Mesenchymal stem cell (in vitro differentiated cells and primary cell): Measurements from ENCODE around the gene PDCD11. TPM values are rescaled to one million over a fixed set of nuclear protein-coding genes. Genes with fewer than 3 reads are reported as not detected.

Source experiments
- DNase-seq: peaks from one replicate; pipeline ENCODE4 v3.0.0-alpha.2; 2013
- H2AFZ ChIP-seq: one replicate; pipeline ENCODE4 v1.6.1; 2013; ENCODE audit warnings: low read depth, mild to moderate bottlenecking, control low read depth, inconsistent platforms, low read length, moderate library complexity
- H2AK5ac ChIP-seq: 2 replicates; pipeline ENCODE4 v1.6.1; 2013; ENCODE audit warnings: low read length, moderate library complexity, mild to moderate bottlenecking, inconsistent platforms; ENCODE audit not compliant: severe bottlenecking
- H2BK120ac ChIP-seq: one replicate; pipeline ENCODE4 v1.6.1; 2013; ENCODE audit warnings: low read depth, mild to moderate bottlenecking, inconsistent platforms, low read length, moderate library complexity
- H2BK12ac ChIP-seq, 2 experiments: one replicate each; pipeline ENCODE4 v1.6.1; 2013; ENCODE audit warnings: inconsistent platforms in 2 of 2, low read length in 2 of 2, mild to moderate bottlenecking in 2 of 2, moderate library complexity in 2 of 2, control low read depth in 1 of 2
- H2BK15ac ChIP-seq: one replicate; pipeline ENCODE4 v1.6.1; 2013; ENCODE audit warnings: mild to moderate bottlenecking, low read depth, inconsistent platforms; ENCODE audit not compliant: poor library complexity, severe bottlenecking
- H2BK5ac ChIP-seq: 2 replicates; pipeline ENCODE4 v1.6.1; 2013; ENCODE audit warnings: low read depth, mild to moderate bottlenecking, low read length, control low read depth, inconsistent platforms; ENCODE audit not compliant: poor library complexity, severe bottlenecking
- H3K14ac ChIP-seq, 2 experiments: one replicate each; pipeline ENCODE4 v1.6.1; 2013; ENCODE audit warnings: inconsistent platforms in 2 of 2, low read length in 2 of 2, control low read depth in 1 of 2, mild to moderate bottlenecking in 1 of 2, moderate library complexity in 1 of 2
- H3K18ac ChIP-seq, 2 experiments: one replicate each; pipeline ENCODE4 v1.6.1; 2013; ENCODE audit warnings: inconsistent platforms in 2 of 2, low read length in 2 of 2, control low read depth in 1 of 2, low read depth in 1 of 2, mild to moderate bottlenecking in 1 of 2
- H3K23ac ChIP-seq, 2 experiments: one replicate each; pipeline ENCODE4 v1.6.1; 2013; ENCODE audit warnings: inconsistent platforms in 2 of 2, low read length in 2 of 2, mild to moderate bottlenecking in 2 of 2, moderate library complexity in 2 of 2, control low read depth in 1 of 2
- H3K27ac ChIP-seq: 2 replicates; pipeline ENCODE4 v1.5.1; 2013; ENCODE audit warnings: mild to moderate bottlenecking, moderate library complexity, low read length, control low read depth, inconsistent platforms; ENCODE audit not compliant: poor library complexity, severe bottlenecking
- H3K27me3 ChIP-seq, 2 experiments: 2 replicates each; pipeline versions ENCODE4 v1.6.1 to v1.7.0; 2013; ENCODE audit warnings: low read length in 2 of 2, mild to moderate bottlenecking in 2 of 2, moderate library complexity in 2 of 2, control low read depth in 1 of 2, inconsistent platforms in 1 of 2; ENCODE audit not compliant: control insufficient read depth in 1 of 2, insufficient read depth in 1 of 2
- H3K36me3 ChIP-seq, 2 experiments: 2 replicates each; pipeline versions ENCODE4 v1.6.1 to v1.7.0; 2013; ENCODE audit warnings: low read length in 2 of 2, control low read depth in 1 of 2, inconsistent platforms in 1 of 2, low read depth in 1 of 2, mild to moderate bottlenecking in 1 of 2; ENCODE audit not compliant: insufficient read depth in 2 of 2, control insufficient read depth in 1 of 2
- H3K4ac ChIP-seq, 2 experiments: one replicate each; pipeline ENCODE4 v1.6.1; 2013; ENCODE audit warnings: inconsistent platforms in 2 of 2, low read length in 2 of 2, mild to moderate bottlenecking in 2 of 2, moderate library complexity in 2 of 2, control low read depth in 1 of 2, low read depth in 1 of 2
- H3K4me1 ChIP-seq: 2 replicates; pipeline ENCODE4 v1.6.1; 2013; ENCODE audit warnings: low read depth, low read length, control low read depth; ENCODE audit not compliant: control insufficient read depth, insufficient read depth
- H3K4me2 ChIP-seq: 2 replicates; pipeline ENCODE4 v1.6.1; 2013; ENCODE audit warnings: low read length, mild to moderate bottlenecking, inconsistent platforms; ENCODE audit not compliant: poor library complexity, severe bottlenecking
- H3K4me3 ChIP-seq, 2 experiments: 2 replicates each; pipeline versions ENCODE4 v1.5.1 to v1.7.0; 2013; ENCODE audit warnings: low read length in 2 of 2, mild to moderate bottlenecking in 2 of 2, control low read depth in 1 of 2, low read depth in 1 of 2; ENCODE audit not compliant: insufficient read depth in 1 of 2
- H3K79me1 ChIP-seq: replicated peaks from 2 replicates; pipeline ENCODE4 v1.6.1; 2013; ENCODE audit warnings: mild to moderate bottlenecking, control low read depth, low read length, inconsistent platforms; ENCODE audit not compliant: poor library complexity, severe bottlenecking
- H3K9ac ChIP-seq: 2 replicates; pipeline ENCODE4 v1.7.0; 2013; ENCODE audit warnings: mild to moderate bottlenecking, low read length, moderate library complexity
- H3K9me3 ChIP-seq: 2 replicates; pipeline ENCODE4 v1.7.0; 2013; ENCODE audit warnings: mild to moderate bottlenecking, low read length; ENCODE audit not compliant: control insufficient read depth
- H4K8ac ChIP-seq: one replicate; pipeline ENCODE4 v1.6.1; 2013; ENCODE audit warnings: inconsistent platforms, mild to moderate bottlenecking, low read length, moderate library complexity
- H4K91ac ChIP-seq: one replicate; pipeline ENCODE4 v1.6.1; 2013; ENCODE audit warnings: mild to moderate bottlenecking, low read length, inconsistent platforms
- WGBS: methylation state at CpG from one replicate; pipeline ENCODE4 v1.1.7; 2013; ENCODE audit warnings: mixed read lengths; 5-methylcytosine and 5-hydroxymethylcytosine counted together
- polyA plus RNA-seq, 2 experiments: library from polyadenylated mRNA; stranded (reverse); fragments of 200-250 nt; gene quantifications; one replicate each; pipeline ENCODE4 v1.2.3, GENCODE V29; 2013

The PDCD11 gene
- 10.6 TPM for polyA plus RNA-seq (2013, experiment 1 of 2)
- 10.0 TPM for polyA plus RNA-seq (2013, experiment 2 of 2)

GRCh38 chr10:103396067-103396788 is at the start of gene PDCD11, which contains the start of gene ATP5MK:
Gene PDCD11 (plus strand): TSS chr10:103396626. CDS start chr10:103398427, 1,801 bp downstream.
Gene ATP5MK (minus strand): TSS chr10:103396475. CDS start chr10:103392457, 4,018 bp downstream.
- H2BK12ac ChIP-seq, result peak within 1 kb of the TSS in 1 of 2 experiments; percentile 15
- H3K23ac ChIP-seq, result peak within 1 kb of the TSS; percentile 3 to 99
- peak within 1 kb of the TSS; percentile 33 for H2BK15ac ChIP-seq
- peak; percentile 99 for DNase-seq
- H3K27ac ChIP-seq, result peak within 1 kb of the TSS; percentile 70
- peak within 1 kb of the TSS; percentile 83 for H2BK120ac ChIP-seq
- peak within 1 kb of the TSS; percentile 58 for H4K8ac ChIP-seq
- peaks cover 18% of the 10 kb centered on the region for H3K79me1 ChIP-seq
- under 1% methylated on average over 56 of the region's 56 CpGs for WGBS
- peak within 1 kb of the TSS; percentile 60 for H2BK5ac ChIP-seq
- H2AK5ac ChIP-seq, result peak within 1 kb of the TSS; percentile 67
- peak within 1 kb of the TSS; percentile 15 to 98 for H3K4ac ChIP-seq
- peak within 1 kb of the TSS; percentile 57 for H4K91ac ChIP-seq
- no peaks in the 10 kb centered on the region for H3K27me3 ChIP-seq
- peak within 1 kb of the TSS; percentile 87 to 97 for H3K4me3 ChIP-seq
- H3K18ac ChIP-seq, result peak within 1 kb of the TSS; percentile 80 to 96
- H3K9ac ChIP-seq, result peak within 1 kb of the TSS; percentile 99
- peak within 1 kb of the TSS; percentile 84 for H3K4me2 ChIP-seq
- H3K36me3 ChIP-seq, result peaks cover 28 to 62% of the 10 kb centered on the region in 2 experiments
- H2AFZ ChIP-seq, result peak within 1 kb of the TSS; percentile 66
- no peaks in the 10 kb centered on the region for H3K9me3 ChIP-seq
- H3K14ac ChIP-seq, result peak within 1 kb of the TSS in 1 of 2 experiments; percentile 82
- H3K4me1 ChIP-seq, result peaks cover 11% of the 10 kb centered on the region

GRCh38 chr10:103350175-103350516 is 46.3 kb upstream of the PDCD11 start:
- Histone ChIP-seq H3K18ac (peak overlapping the region; percentile 62 to 68), H2BK12ac (no peak overlapping the region), H3K23ac (no peak overlapping the region), H3K4me2 (peak overlapping the region; percentile 80), H3K9me3 (no peaks in the 10 kb centered on the region), H3K36me3 (peaks cover 7 to 30% of the 10 kb centered on the region in 2 experiments), H3K4me3 (peak overlapping the region; percentile 81 to 86), H2AK5ac (no peak overlapping the region), H2BK120ac (peak overlapping the region; percentile 79), H4K91ac (no peak overlapping the region), H3K9ac (peak overlapping the region; percentile 91), H2BK15ac (no peak overlapping the region), H4K8ac (peak overlapping the region; percentile 84), H3K27ac (no peak overlapping the region), H3K4me1 (peaks cover 7% of the 10 kb centered on the region), H3K14ac (no peak overlapping the region), H2BK5ac (no peak overlapping the region), H3K79me1 (peaks cover 4% of the 10 kb centered on the region), H3K27me3 (no peaks in the 10 kb centered on the region), H2AFZ (no peak overlapping the region), H3K4ac (no peak overlapping the region)
- DNase-seq, result no peak
- WGBS, result 57% methylated on average over 14 of the region's 16 CpGs

- no peak within 1 kb of the TSS for H2AK5ac ChIP-seq
- H3K27me3 ChIP-seq, result no peaks in the 10 kb centered on the region
- H2BK5ac ChIP-seq, result peak within 1 kb of the TSS; percentile 70
- H3K4me3 ChIP-seq, result peak within 1 kb of the TSS; percentile 81 to 86
- no peak within 1 kb of the TSS for H3K23ac ChIP-seq
- H4K91ac ChIP-seq, result peak within 1 kb of the TSS; percentile 80
- peaks cover 7 to 25% of the 10 kb centered on the region in 2 experiments for H3K36me3 ChIP-seq
- H3K79me1 ChIP-seq, result peaks cover 4% of the 10 kb centered on the region
- H2BK120ac ChIP-seq, result peak within 1 kb of the TSS; percentile 79
- H3K4me1 ChIP-seq, result peaks cover 7% of the 10 kb centered on the region
- H2AFZ ChIP-seq, result peak within 1 kb of the TSS; percentile 58
- peak; percentile 83 for DNase-seq
- peak within 1 kb of the TSS; percentile 65 for H3K27ac ChIP-seq
- H3K18ac ChIP-seq, result peak within 1 kb of the TSS; percentile 62 to 68
- peak within 1 kb of the TSS in 1 of 2 experiments; percentile 62 for H3K4ac ChIP-seq
- H2BK12ac ChIP-seq, result no peak within 1 kb of the TSS
- peak within 1 kb of the TSS; percentile 84 for H4K8ac ChIP-seq
- WGBS, result under 1% methylated on average over 52 of the region's 82 CpGs
- H3K14ac ChIP-seq, result no peak within 1 kb of the TSS
- H2BK15ac ChIP-seq, result peak within 1 kb of the TSS; percentile 48
- H3K4me2 ChIP-seq, result peak within 1 kb of the TSS; percentile 80
- H3K9me3 ChIP-seq, result no peaks in the 10 kb centered on the region
- H3K9ac ChIP-seq, result peak within 1 kb of the TSS; percentile 91
Measured at GRCh38 chr10:103350517-103351260, 45.7 kb upstream of the PDCD11 start, which contains the start of gene PCGF6. Gene PCGF6 (minus strand): TSS chr10:103351140. CDS start chr10:103351066, 74 bp downstream.

GRCh38 chr10:103353281-103353680 is 43.1 kb upstream of the PDCD11 start:
- WGBS, result no CpG with 5 or more reads among the region's 2 CpGs
- Histone ChIP-seq H2BK12ac (no peak overlapping the region), H3K9me3 (no peaks in the 10 kb centered on the region), H2BK120ac (no peak overlapping the region), H3K18ac (no peak overlapping the region), H3K23ac (no peak overlapping the region), H3K36me3 (peaks cover 1 to 6% of the 10 kb centered on the region in 2 experiments), H2AFZ (no peak overlapping the region), H3K4me2 (no peak overlapping the region), H2AK5ac (no peak overlapping the region), H2BK5ac (no peak overlapping the region), H2BK15ac (no peak overlapping the region), H3K79me1 (peaks cover under 1% of the 10 kb centered on the region), H3K4me1 (peaks cover 7% of the 10 kb centered on the region), H3K9ac (no peak overlapping the region), H4K8ac (no peak overlapping the region), H3K27ac (no peak overlapping the region), H3K4ac (no peak overlapping the region), H4K91ac (no peak overlapping the region), H3K4me3 (no peak overlapping the region), H3K27me3 (no peaks in the 10 kb centered on the region), H3K14ac (no peak overlapping the region)
- DNase-seq, result no peak
